ENCODE data around the gene BLOC1S1. TPM values are rescaled to one million over a fixed set of nuclear protein-coding genes. Genes with fewer than 3 reads are reported as not detected.

BLOC1S1 gene
- total and polyA plus RNA-seq, 9 of the 15 experiments (the other 6 are each of a cell fraction or from before 2014, with no cell fraction given): 75.2 to 161 (median 98.8) TPM

- no peak for TF ChIP-seq ZNF449 (CRISPR knock-in tag; IDR thresholded peaks at IDR 0.05)
- no peak for TF ChIP-seq ARNT (IDR thresholded peaks at IDR 0.05)
- TF ChIP-seq IFI16 (CRISPR knock-in tag; IDR thresholded peaks at IDR 0.05): no peak
- TF ChIP-seq SIRT6 (IDR thresholded peaks at IDR 0.05; ENCODE audit: low read depth, low read length): no peak
- no peak for TF ChIP-seq ZNF764 (CRISPR knock-in tag; IDR thresholded peaks at IDR 0.05; ENCODE audit: low read depth)
- TF ChIP-seq ZNF175 (CRISPR knock-in tag; IDR thresholded peaks at IDR 0.05; ENCODE audit: low read depth): no peak
- TF ChIP-seq ZFPM2 (CRISPR knock-in tag; IDR thresholded peaks at IDR 0.05): no peak
- TF ChIP-seq ILK (tag; IDR thresholded peaks at IDR 0.05; ENCODE audit: borderline replicate concordance, low read depth): no peak
- no peak for TF ChIP-seq ZNF512 (tag; IDR thresholded peaks at IDR 0.05)
- peak in 1 of 3 experiments; percentile 58; a peak in 1 of 6 replicates for TF ChIP-seq ZBTB11 (CRISPR knock-in tag; IDR thresholded peaks at IDR 0.05)
- no peak for TF ChIP-seq TSHZ1 (CRISPR knock-in tag; IDR thresholded peaks at IDR 0.05)
- no peak for TF ChIP-seq ZNF644 (tag; IDR thresholded peaks at IDR 0.05; ENCODE audit: low read depth)
- TF ChIP-seq SMAD1 (IDR thresholded peaks at IDR 0.05; ENCODE audit: low read depth, low read length, partially characterized antibody): no peak
Measured at GRCh38 chr12:55743406-55744339, 27.8 kb downstream of the BLOC1S1 start (continued).
